ENCODE data around the gene RDH12. TPM values are rescaled to one million over a fixed set of nuclear protein-coding genes. Genes with fewer than 3 reads are reported as not detected.

Gene RDH12
- total RNA-seq, 1 experiment from 2014 or later: 0.27 TPM

DNA sequence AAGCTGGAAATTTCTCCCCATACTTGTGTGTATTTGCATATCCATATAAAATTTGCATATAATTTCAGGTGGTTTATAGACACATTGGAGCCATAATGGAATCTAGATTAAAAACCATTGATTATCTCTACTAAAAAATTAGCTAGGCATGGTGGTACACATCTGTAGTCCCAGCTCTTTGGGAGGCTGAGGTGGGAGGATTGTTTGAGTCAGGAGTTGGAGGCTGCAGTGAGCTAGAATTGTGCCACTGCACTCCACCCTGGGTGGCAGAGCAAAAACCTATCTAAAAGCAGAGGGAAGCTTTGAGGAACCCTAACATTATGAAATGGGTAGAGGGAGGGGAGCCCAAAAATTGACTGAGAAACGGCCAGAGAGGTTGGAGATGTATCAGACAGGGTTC lies 3.5 kb upstream of the RDH12 start:
- Histone ChIP-seq H3K4me3 (replicated peaks in 1 of 2; ENCODE audit: low read depth in 1 of 2, low read length in 2 of 2) (no peak overlapping the region), H3K9me3 (ENCODE audit: control insufficient read depth in 1 of 2, insufficient read depth in 1 of 2, low read depth in 1 of 2, low read length in 2 of 2) (no peaks in the 10 kb centered on the region), H3K9me2 (ENCODE audit: insufficient read depth) (no peaks in the 10 kb centered on the region), H4K20me1 (ENCODE audit: insufficient read depth) (no peaks in the 10 kb centered on the region), H3K27me3 (ENCODE audit: insufficient read depth, low read length) (no peaks in the 10 kb centered on the region), H3K4me1 (ENCODE audit: control insufficient read depth in 1 of 2, insufficient read depth in 2 of 2, low read length in 2 of 2) (peaks cover 22 to 40% of the 10 kb centered on the region in 2 experiments), H3K4me2 (ENCODE audit: low read length) (no peak overlapping the region), H3K9ac (ENCODE audit: low read length) (no peak overlapping the region), H3K36me3 (ENCODE audit: control insufficient read depth in 1 of 2, insufficient read depth in 2 of 2, low read length in 2 of 2) (no peaks in the 10 kb centered on the region), H3K79me2 (ENCODE audit: insufficient read depth, low read length) (peaks cover 19% of the 10 kb centered on the region), H2AFZ (ENCODE audit: low read depth, low read length, poor library complexity, severe bottlenecking) (no peak overlapping the region), H3K27ac (ENCODE audit: low read depth, low read length) (no peak overlapping the region)
- POLR2A ChIA-PET: no interaction called here
- intact Hi-C loops (cut with micrococcal nuclease): no loop called here
- no peak for DNase-seq (ENCODE audit: low read depth, low spot score)
- no TSS peak for BruUV-seq (replicated peaks)
- TF ChIP-seq ZBTB33 (IDR thresholded peaks at IDR 0.05; ENCODE audit: extremely low read depth, insufficient replicate concordance, low read length) (no peak), EGR1 (IDR thresholded peaks at IDR 0.05; ENCODE audit: low read depth) (no peak), TCF7L2 (IDR thresholded peaks at IDR 0.05; ENCODE audit: borderline replicate concordance, extremely low read depth, insufficient read depth, insufficient read length) (no peak)
- CTCF ChIA-PET: no interaction called here
- RAD21 ChIA-PET (ENCODE audit: low non-redundant PET in 1 of 2, low total read pairs in 2 of 2, uncharacterized antibody in 2 of 2, unreplicated experiment in 2 of 2): no interaction called here
- ATAC-seq: no peak

DNA sequence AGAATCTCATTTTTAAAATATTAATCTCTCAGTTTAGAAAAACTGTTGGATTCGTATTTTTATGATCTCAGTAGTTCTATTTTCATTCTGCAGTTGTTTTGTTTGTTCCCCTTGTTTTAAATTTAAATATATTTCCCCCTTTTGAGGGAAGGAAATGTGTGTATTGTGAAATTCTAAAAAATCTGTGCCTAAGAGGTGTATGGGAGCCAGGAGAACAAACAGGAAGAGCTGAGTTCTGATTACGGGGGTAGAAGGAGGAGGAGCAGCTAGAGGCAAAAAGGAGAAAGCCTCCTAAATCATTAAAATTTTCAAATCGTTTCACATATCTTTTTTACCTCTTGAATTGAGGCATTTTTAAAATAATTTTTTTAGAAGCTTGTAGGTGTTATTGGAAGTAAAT lies 2.3 kb downstream of the RDH12 start:
- CTCF ChIA-PET: interaction anchor here (0.6 to 5.3 kb wide), 45 partner anchors 9 to 1345 kb away, joined by 3 to 117 read pairs (median 5); partner anchors contain the start of genes ARG2, ATP6V1D, EIF2S1 and PIGH

More for the DNA sequence above, 2.3 kb downstream of the RDH12 start:
- Histone ChIP-seq H3K9me2 (ENCODE audit: insufficient read depth) (no peaks in the 10 kb centered on the region), H3K27me3 (ENCODE audit: insufficient read depth, low read length) (no peaks in the 10 kb centered on the region), H3K36me3 (ENCODE audit: control insufficient read depth in 1 of 2, insufficient read depth in 2 of 2, low read length in 2 of 2) (no peaks in the 10 kb centered on the region), H3K4me3 (replicated peaks in 1 of 2; ENCODE audit: low read depth in 1 of 2, low read length in 2 of 2) (no peak overlapping the region), H3K9me3 (ENCODE audit: control insufficient read depth in 1 of 2, insufficient read depth in 1 of 2, low read depth in 1 of 2, low read length in 2 of 2) (no peaks in the 10 kb centered on the region; a peak in 1 of 4 replicates), H3K4me1 (ENCODE audit: control insufficient read depth in 1 of 2, insufficient read depth in 2 of 2, low read length in 2 of 2) (peaks cover 16 to 32% of the 10 kb centered on the region in 2 experiments), H3K79me2 (ENCODE audit: insufficient read depth, low read length) (no peaks in the 10 kb centered on the region), H4K20me1 (ENCODE audit: insufficient read depth) (no peaks in the 10 kb centered on the region), H2AFZ (ENCODE audit: low read depth, low read length, poor library complexity, severe bottlenecking) (peak overlapping the region; percentile 91), H3K27ac (ENCODE audit: low read depth, low read length) (no peak overlapping the region), H3K9ac (ENCODE audit: low read length) (no peak overlapping the region), H3K4me2 (ENCODE audit: low read length) (peak overlapping the region; percentile 15; the same call in 1 of the 2 replicates)
- DNase-seq (ENCODE audit: low read depth, low spot score) (no peak), ATAC-seq (no peak)
- no TSS peak for BruUV-seq (replicated peaks)
- TF ChIP-seq CBX3 (IDR thresholded peaks at IDR 0.05; ENCODE audit: low read depth) (no peak), SRF (IDR thresholded peaks at IDR 0.05; ENCODE audit: low read depth) (no peak; the same call in 1 of the 2 replicates), EZH2 (IDR thresholded peaks at IDR 0.05) (no peak), SIN3A (IDR thresholded peaks at IDR 0.05; ENCODE audit: low read depth) (no peak), ZNF274 (IDR thresholded peaks at IDR 0.05; ENCODE audit: low read depth, low read length) (no peak)
- TF ChIP-seq, protein P1, sequence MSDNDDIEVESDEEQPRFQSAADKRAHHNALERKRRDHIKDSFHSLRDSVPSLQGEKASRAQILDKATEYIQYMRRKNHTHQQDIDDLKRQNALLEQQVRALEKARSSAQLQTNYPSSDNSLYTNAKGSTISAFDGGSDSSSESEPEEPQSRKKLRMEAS (IDR thresholded peaks at IDR 0.05): no peak
- TF ChIP-seq, protein P2, sequence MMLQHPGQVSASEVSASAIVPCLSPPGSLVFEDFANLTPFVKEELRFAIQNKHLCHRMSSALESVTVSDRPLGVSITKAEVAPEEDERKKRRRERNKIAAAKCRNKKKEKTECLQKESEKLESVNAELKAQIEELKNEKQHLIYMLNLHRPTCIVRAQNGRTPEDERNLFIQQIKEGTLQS (IDR thresholded peaks at IDR 0.05): no peak
- RAD21 ChIA-PET (ENCODE audit: low non-redundant PET in 1 of 2, low total read pairs in 2 of 2, uncharacterized antibody in 2 of 2, unreplicated experiment in 2 of 2): interaction anchor here (0.8 to 2.3 kb wide), 20 partner anchors 8 to 344 kb away, joined by 3 to 20 read pairs (median 6); partner anchors contain the start of genes RDH11 (in 2 of the 2), ATP6V1D (in 1 of the 2), EIF2S1 (in 1 of the 2) and PIGH (in 1 of the 2)
- intact Hi-C loops (cut with micrococcal nuclease): loop anchor here (1.0 to 10.0 kb wide), 9 partner anchors 37 to 1339 kb away; partner anchors contain the start of genes ARG2 and PIGH
- POLR2A ChIA-PET: interaction anchor here (0.9 to 1.6 kb wide), 7 partner anchors 9 to 277 kb away, joined by 3 to 12 read pairs (median 4); partner anchors contain the start of genes PIGH and RDH11
